AG09309 (cell line): ENCODE results near the gene PRR30.

ENCODE experiments used
- DNase-seq: peaks from one replicate; pipeline ENCODE4 v3.0.0-alpha.2; 2010; ENCODE audit warnings: low read depth
- H3K4me3 ChIP-seq: 2 replicates; pipeline ENCODE4 v1.5.1; 2011; ENCODE audit warnings: mild to moderate bottlenecking, low read depth, low read length, moderate library complexity; ENCODE audit not compliant: control insufficient read depth
- CTCF ChIP-seq: IDR thresholded peaks from 2 replicates; pipeline ENCODE4 v1.5.1; 2011; ENCODE audit warnings: mild to moderate bottlenecking, low read depth, low read length, inconsistent platforms; ENCODE audit not compliant: insufficient read depth, control insufficient read depth; ENCODE audit errors: missing control alignments

Gene PRR30

GRCh38 chr2:27164960-27165763 is 26.0 kb upstream of the PRR30 start:
- DNase-seq: no peak
- H3K4me3 ChIP-seq: no peak overlapping the region
- no peak for TF ChIP-seq CTCF

- DNase-seq: no peak
- H3K4me3 ChIP-seq: no peak overlapping the region
Measured at GRCh38 chr2:27162151-27163121, 23.2 kb upstream of the PRR30 start.

DNA sequence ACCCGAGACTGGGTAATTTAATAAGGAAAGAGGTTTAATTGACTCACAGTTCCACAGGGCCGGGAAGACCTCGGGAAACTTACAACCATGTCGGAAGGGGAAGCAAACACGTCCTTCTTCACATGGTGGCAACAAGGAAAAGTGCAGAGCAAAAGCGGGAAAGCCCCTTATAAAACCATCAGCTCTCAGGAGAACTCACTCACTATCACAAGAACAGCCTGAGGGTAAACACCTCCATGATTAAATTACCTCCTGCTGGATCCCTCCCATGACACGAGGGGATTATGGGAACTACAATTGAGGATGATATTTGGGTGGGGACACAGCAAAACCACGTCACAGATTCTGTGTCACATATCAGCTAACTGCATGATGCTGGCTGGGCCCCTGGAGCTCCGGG is 21.0 kb upstream of the PRR30 start:
- TF ChIP-seq CTCF: no peak
- DNase-seq: no peak
- no peak overlapping the region for H3K4me3 ChIP-seq

More at GRCh38 chr2:27162151-27163121, 23.2 kb upstream of the PRR30 start:
- no peak for TF ChIP-seq CTCF

DNA sequence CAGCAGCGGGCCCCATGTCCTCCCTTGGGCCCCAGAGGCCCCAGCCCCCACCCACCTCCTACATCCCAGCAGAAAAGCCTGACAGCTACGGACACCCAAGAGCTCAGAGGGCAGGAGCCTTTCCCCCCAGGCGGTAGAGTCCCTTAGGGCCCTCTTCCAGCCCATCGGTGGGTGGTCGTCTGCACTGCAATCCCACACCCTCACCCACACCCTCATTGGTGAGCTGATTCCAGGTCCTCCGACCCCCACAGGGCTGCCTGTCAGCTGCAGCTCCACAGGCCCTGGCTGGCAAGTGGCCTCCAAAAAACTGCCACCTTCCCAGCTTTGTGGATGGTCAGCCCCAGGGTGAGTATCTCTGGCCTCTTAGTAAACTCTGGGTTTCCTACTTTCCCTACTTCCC is 20.1 kb upstream of the PRR30 start:
- no peak for DNase-seq
- TF ChIP-seq CTCF: no peak
- no peak overlapping the region for H3K4me3 ChIP-seq

DNA sequence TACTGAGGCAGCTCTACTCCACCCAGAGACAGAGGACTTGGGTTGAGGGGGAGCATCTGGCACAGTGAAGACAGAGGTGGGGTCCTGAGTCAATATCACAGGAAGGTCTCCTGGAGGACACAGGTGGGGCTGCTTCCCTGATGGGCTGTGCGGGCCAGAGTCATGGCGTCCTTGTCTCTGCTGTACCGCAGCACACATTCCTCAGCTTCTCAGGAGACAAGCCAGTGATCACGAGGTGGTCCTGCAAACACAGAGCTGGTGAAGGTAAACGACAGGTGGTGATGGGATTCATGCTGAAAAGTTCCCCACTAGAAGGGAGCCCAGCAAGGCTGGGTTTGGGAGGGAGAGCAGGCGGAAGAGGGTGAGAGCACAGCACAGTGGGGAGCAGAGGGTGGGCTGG is 19.3 kb upstream of the PRR30 start:
- no peak overlapping the region for H3K4me3 ChIP-seq
- no peak for DNase-seq
- no peak for TF ChIP-seq CTCF

GRCh38 chr2:27155069-27155520 is 15.9 kb upstream of the PRR30 start:
- H3K4me3 ChIP-seq: no peak overlapping the region
- no peak for TF ChIP-seq CTCF
- no peak for DNase-seq
